LNCaP clone FGC (cell line): ENCODE data around the gene ZNF835.

Experiments used
- DNase-seq: peaks from one replicate; pipeline ENCODE4 v3.0.0-alpha.2; 2011; ENCODE audit warnings: low read depth
- H3K4me3 ChIP-seq: 2 replicates; pipeline ENCODE4 v1.5.1; 2011; ENCODE audit warnings: mild to moderate bottlenecking, low read depth, low read length, control low read depth
- TF ChIP-seq, protein P1 (sequence below): IDR thresholded peaks from 2 replicates; pipeline ENCODE4 v1.5.1; 2012; ENCODE audit warnings: mild to moderate bottlenecking; ENCODE audit not compliant: control insufficient read depth, insufficient read depth; ENCODE audit errors: extremely low read depth

The ZNF835 gene

DNA sequence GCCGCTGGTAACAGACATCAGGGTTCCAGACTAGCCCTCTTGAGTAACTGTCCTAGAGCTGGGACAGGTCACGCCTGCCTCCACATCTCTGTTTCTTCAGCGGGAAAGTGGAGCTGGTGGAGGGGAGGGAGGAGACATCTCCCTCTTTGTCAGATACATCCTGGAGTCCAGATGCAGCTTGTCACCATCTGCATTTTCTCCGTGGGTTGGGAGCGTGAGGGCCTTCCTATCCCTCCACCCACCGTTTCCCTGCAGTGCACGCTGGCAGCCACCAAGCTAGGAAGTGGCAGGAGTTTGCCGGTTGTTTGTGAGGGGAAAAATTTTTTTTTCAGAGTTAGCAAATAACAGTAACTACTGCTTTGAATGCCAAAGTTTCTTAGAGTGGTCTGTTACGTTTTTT is 48.6 kb downstream of the ZNF835 start:
- TF ChIP-seq, protein P1, sequence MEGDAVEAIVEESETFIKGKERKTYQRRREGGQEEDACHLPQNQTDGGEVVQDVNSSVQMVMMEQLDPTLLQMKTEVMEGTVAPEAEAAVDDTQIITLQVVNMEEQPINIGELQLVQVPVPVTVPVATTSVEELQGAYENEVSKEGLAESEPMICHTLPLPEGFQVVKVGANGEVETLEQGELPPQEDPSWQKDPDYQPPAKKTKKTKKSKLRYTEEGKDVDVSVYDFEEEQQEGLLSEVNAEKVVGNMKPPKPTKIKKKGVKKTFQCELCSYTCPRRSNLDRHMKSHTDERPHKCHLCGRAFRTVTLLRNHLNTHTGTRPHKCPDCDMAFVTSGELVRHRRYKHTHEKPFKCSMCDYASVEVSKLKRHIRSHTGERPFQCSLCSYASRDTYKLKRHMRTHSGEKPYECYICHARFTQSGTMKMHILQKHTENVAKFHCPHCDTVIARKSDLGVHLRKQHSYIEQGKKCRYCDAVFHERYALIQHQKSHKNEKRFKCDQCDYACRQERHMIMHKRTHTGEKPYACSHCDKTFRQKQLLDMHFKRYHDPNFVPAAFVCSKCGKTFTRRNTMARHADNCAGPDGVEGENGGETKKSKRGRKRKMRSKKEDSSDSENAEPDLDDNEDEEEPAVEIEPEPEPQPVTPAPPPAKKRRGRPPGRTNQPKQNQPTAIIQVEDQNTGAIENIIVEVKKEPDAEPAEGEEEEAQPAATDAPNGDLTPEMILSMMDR = no peak
- no peak overlapping the region for H3K4me3 ChIP-seq
- no peak for DNase-seq

DNA sequence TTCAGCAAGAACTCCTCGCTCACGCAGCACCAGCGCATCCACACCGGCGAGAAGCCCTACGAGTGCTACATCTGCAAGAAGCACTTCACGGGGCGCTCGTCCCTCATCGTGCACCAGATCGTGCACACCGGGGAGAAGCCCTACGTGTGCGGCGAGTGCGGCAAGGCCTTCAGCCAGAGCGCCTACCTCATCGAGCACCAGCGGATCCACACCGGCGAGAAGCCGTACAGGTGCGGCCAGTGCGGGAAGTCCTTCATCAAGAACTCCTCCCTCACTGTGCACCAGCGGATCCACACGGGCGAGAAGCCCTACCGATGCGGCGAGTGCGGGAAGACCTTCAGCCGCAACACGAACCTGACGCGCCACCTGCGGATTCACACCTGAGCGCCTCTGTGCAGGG is 49.2 kb downstream of the ZNF835 start:
- no peak for DNase-seq
- TF ChIP-seq, protein P1 = no peak
- H3K4me3 ChIP-seq = no peak overlapping the region

DNA sequence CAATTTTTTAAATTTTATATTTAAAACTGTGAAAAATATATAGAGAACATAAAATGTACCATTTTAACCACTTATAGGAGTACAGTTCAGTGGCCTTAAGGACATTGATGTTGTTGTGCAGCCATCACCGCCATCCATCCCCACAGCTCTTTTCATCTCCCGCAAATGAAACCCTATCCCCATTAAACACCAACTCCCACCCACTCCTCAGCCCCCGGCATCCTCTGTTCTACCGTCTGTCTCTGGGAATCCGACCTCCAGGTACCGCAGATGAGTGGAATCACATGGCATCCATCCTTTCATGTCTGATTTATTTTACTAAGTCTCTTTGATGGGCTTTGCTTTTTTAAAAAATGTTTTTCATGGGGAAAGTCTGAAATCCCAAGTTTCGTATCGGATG is 52.4 kb downstream of the ZNF835 start:
- no peak for DNase-seq
- TF ChIP-seq, protein P1 = no peak
- H3K4me3 ChIP-seq = no peak overlapping the region

- TF ChIP-seq, protein P1 = no peak
- no peak overlapping the region for H3K4me3 ChIP-seq
- no peak for DNase-seq
These were observed 54.0 kb downstream of the ZNF835 start for GRCh38 chr19:56617531-56617930.

DNA sequence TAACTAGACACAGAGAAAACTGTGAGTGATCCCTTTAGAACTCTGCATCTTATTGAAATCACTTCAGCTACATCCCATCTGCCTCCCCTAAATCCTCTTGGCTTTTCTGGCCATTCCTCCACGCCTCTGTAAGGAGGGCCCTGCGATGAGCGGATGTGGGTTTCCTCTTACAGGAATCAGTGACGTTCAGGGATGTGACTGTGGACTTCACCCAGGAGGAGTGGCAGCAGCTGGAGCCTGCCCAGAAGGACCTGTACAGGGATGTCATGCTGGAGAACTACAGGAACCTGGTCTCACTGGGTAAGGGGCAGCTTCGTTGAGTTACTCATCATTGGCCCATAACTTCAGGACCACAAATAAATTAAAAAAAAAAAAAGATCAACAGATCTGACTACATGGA is 57.9 kb downstream of the ZNF835 start:
- DNase-seq = no peak
- TF ChIP-seq, protein P1 = no peak
- no peak overlapping the region for H3K4me3 ChIP-seq

- H3K4me3 ChIP-seq = no peak overlapping the region
- no peak for DNase-seq
- TF ChIP-seq, protein P1 = no peak
These were observed 58.8 kb downstream of the ZNF835 start for GRCh38 chr19:56612737-56613136.
